Measurements from ENCODE around the gene MIDN. TPM values are rescaled to one million over a fixed set of nuclear protein-coding genes. Genes with fewer than 3 reads are reported as not detected.

The MIDN gene
- polyA plus RNA-seq, 1 donor from 2014 or later, result 24.8 TPM

- H3K79me2 ChIP-seq (replicated peaks; ENCODE audit: insufficient read depth, low read length), result peaks cover 33% of the 10 kb centered on the region
- H3K9me2 ChIP-seq (ENCODE audit: insufficient read depth, low read length), result no peaks in the 10 kb centered on the region
- no peaks in the 10 kb centered on the region for H3K9me3 ChIP-seq (ENCODE audit: low read length)
- no peaks in the 10 kb centered on the region for H3K36me3 ChIP-seq (ENCODE audit: insufficient read depth, low read length)
- H3F3A ChIP-seq (ENCODE audit: insufficient read depth, low read length, poor library complexity, severe bottlenecking), result no peaks in the 10 kb centered on the region
- H3K27me3 ChIP-seq (ENCODE audit: insufficient read depth, low read depth, low read length), result no peaks in the 10 kb centered on the region
- peak overlapping the region; percentile 98 for H3K9ac ChIP-seq (ENCODE audit: low read length)
- no peak overlapping the region for H2AFZ ChIP-seq (ENCODE audit: low read depth, low read length)
- no peak overlapping the region for H3K4me2 ChIP-seq (ENCODE audit: low read length)
- no peaks in the 10 kb centered on the region for H4K20me1 ChIP-seq (ENCODE audit: insufficient read depth)
- H3K4me3 ChIP-seq (ENCODE audit: low read length), result peak overlapping the region; percentile 93
- TF ChIP-seq MXI1 (conservative IDR thresholded peaks at IDR 0.05; ENCODE audit: poor library complexity, severe bottlenecking), result no peak
- peak overlapping the region; percentile 93 for H3K27ac ChIP-seq (ENCODE audit: low read length)
Observed at GRCh38 chr19:1247748-1248138, 640 bp upstream of the MIDN start.

GRCh38 chr19:1248786-1249297 lies 459 bp downstream of the MIDN start:
- Histone ChIP-seq H4K20me1 (ENCODE audit: insufficient read depth) (peaks cover 4% of the 10 kb centered on the region), H2AFZ (ENCODE audit: low read depth, low read length) (no peak overlapping the region), H3K4me3 (ENCODE audit: low read length) (peak overlapping the region; percentile 93), H3K9ac (ENCODE audit: low read length) (peak overlapping the region; percentile 98), H3K4me2 (ENCODE audit: low read length) (no peak overlapping the region), H3K36me3 (ENCODE audit: insufficient read depth, low read length) (no peaks in the 10 kb centered on the region), H3F3A (ENCODE audit: insufficient read depth, low read length, poor library complexity, severe bottlenecking) (no peaks in the 10 kb centered on the region), H3K79me2 (replicated peaks; ENCODE audit: insufficient read depth, low read length) (peaks cover 42% of the 10 kb centered on the region), H3K9me3 (ENCODE audit: low read length) (no peaks in the 10 kb centered on the region), H3K9me2 (ENCODE audit: insufficient read depth, low read length) (no peaks in the 10 kb centered on the region), H3K27me3 (ENCODE audit: insufficient read depth, low read depth, low read length) (no peaks in the 10 kb centered on the region), H3K27ac (ENCODE audit: low read length) (peak overlapping the region; percentile 93)
- TF ChIP-seq RAD21 (conservative IDR thresholded peaks at IDR 0.05) (peak; percentile 66), REST (IDR thresholded peaks at IDR 0.05; ENCODE audit: borderline replicate concordance) (no peak), EZH2 (IDR thresholded peaks at IDR 0.05; ENCODE audit: borderline replicate concordance, insufficient read depth, low read length, poor library complexity, severe bottlenecking) (no peak), EP300 (conservative IDR thresholded peaks at IDR 0.05; ENCODE audit: poor library complexity, severe bottlenecking) (peak; percentile 80), CTCF (IDR thresholded peaks at IDR 0.05; ENCODE audit: poor library complexity, severe bottlenecking) (peak; percentile 94), MXI1 (conservative IDR thresholded peaks at IDR 0.05; ENCODE audit: poor library complexity, severe bottlenecking) (peak; percentile 51), POLR2AphosphoS5 (IDR thresholded peaks at IDR 0.05) (peak; percentile 59), TAF1 (IDR thresholded peaks at IDR 0.05; ENCODE audit: low read depth) (no peak), SMC3 (conservative IDR thresholded peaks at IDR 0.05; ENCODE audit: poor library complexity) (peak; percentile 70)
